ENCODE results near the gene IGDCC3. TPM values are rescaled to one million over a fixed set of nuclear protein-coding genes. Genes with fewer than 3 reads are reported as not detected.

Gene IGDCC3
- total RNA-seq, 2 experiments from 2014 or later, result not detected

DNA sequence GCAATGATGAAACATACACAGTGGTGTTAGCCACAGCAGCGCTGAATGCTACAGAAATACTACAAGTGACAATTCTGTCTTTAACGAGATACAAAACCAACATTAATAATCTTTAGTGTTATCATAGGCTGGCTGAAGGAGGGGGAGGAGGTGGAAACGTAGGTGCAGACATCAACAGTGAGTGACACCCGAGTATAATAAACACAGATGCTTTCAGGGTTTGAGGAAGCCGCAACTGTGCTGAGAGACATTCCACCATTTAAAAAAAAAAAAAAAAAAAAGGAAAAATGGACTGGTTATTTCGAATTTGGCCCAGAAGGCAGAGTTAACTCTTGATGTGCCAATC is 4.3 kb upstream of the IGDCC3 start:
- ChIA-PET CTCF (interaction anchor here (0.5 to 1.7 kb wide), 6 partner anchors 13 to 1516 kb away, joined by 3 to 6 read pairs (median 4); no protein-coding TSS in a partner anchor), POLR2A (no interaction called here)
- Mint-ChIP-seq H3K4me1 (peaks cover 14% of the 10 kb centered on the region), H3K27ac (no peak overlapping the region), H3K36me3 (ENCODE audit: low read depth) (no peaks in the 10 kb centered on the region), H3K27me3 (peaks cover 46% of the 10 kb centered on the region), H3K4me3 (no peak overlapping the region), H3K9me3 (no peaks in the 10 kb centered on the region)
- no peak for DNase-seq

DNA sequence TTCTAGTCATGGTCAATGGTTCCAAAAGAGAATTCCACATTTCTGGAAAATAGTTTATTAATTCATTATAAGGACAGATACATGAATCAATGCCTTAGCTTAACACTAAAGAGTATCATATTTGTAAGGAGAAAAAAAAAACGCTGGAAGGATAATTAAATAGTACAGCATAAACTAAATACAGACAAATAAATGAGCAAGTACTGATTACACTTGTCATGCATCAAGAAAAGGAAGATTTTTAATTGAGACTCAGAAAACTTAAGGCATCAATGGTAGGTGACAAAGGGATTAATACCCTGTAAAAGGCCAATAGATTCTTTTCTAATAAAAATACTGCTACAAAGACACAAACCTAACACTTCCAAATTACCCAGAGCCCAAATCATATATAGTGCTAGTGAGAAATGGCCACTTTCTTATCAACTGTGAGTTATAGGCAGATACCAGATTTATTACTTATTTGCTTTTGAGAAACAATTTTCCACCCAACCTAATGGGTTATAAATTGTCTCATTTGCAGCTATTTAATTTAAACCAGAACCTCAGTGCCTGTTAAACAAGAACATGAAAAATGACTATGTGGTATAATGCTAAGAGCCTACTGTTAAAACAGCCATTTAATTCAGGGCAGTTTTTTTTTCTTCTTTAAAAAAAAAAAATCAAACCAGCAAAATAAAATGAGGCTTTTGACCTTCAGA is 3.8 kb upstream of the IGDCC3 start:
- H3K4me1 Mint-ChIP-seq, result peaks cover 19% of the 10 kb centered on the region
- H3K36me3 Mint-ChIP-seq (ENCODE audit: low read depth), result no peaks in the 10 kb centered on the region
- ChIA-PET CTCF (interaction anchor here (1.3 to 1.7 kb wide), 2 partner anchors 61 to 62 kb away, joined by 3 to 6 read pairs; no protein-coding TSS in a partner anchor), POLR2A (no interaction called here)
- H3K9me3 Mint-ChIP-seq, result no peaks in the 10 kb centered on the region
- H3K27me3 Mint-ChIP-seq, result peaks cover 51% of the 10 kb centered on the region
- no peak overlapping the region for H3K27ac Mint-ChIP-seq
- H3K4me3 Mint-ChIP-seq, result no peak overlapping the region
- DNase-seq, result no peak

DNA sequence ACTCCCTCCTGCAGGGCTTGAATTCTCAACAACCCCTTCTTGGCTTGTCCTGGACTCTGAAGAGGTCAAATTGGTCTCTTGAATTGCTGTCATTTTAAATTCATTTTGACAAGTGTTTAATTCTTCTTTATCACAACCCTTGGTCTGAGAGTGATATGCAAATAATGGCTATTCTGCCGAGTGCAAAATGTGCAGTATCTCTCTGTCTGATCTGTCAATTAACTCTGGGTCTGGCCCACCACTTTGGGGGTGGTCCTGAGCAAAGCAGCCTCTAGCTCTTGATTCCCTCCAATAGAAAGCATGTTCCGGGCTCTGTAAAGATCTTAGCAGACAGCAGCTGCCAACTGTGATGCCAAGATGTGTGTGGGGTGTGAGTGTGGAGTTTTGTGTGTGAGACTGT is 2.2 kb upstream of the IGDCC3 start:
- peaks cover 19% of the 10 kb centered on the region for H3K4me1 Mint-ChIP-seq
- CTCF ChIA-PET, result interaction anchor here (1.7 kb wide), 1 partner anchor 20 kb away, joined by 10 read pairs; no protein-coding TSS in a partner anchor

DNA sequence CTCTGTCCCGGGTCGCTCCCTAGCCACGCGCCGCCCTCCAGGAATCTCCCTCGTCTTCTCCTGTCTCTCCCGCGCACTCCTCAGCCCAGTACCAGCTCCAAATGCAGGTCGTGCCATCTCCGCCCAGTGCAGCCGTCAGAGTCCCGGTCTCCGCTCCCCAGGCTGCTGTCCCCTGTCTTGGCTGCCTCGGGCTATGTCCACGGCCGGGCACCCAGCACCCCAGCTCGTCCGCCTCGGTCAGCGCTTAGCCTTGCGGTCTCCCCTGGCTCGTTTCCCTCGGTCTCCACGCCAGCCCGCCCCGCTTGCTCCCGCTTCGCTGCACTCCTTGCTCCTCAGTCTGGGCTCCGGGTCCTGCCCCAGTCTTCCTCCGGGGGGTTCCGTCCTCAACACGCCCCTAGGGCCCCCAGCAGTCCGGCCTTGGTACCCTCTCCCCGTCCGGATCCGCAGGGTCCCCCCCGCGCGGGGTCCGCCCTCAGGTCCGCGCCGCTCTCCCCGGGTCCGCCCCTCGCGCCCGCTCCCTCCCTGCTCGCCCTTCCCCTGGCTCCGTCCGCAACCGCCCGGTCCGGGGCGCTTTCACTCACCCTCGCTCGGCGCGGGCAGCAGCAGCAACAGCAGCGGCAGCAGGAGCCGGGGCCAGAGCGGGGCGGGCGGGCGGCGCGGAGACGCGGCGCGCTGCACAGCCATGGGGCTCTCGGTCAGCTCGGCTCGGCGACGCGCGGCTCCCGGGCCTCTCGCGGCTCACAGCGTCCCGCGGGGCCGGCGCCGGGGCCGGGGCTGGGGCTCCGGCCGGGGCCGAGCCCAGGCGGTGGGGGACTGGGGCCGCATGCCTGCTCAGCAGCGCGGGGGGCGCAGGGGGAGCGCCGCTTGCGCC is 462 bp downstream of the IGDCC3 start:
- Mint-ChIP-seq H3K4me1 (peaks cover 15% of the 10 kb centered on the region), H3K4me3 (peak overlapping the region; percentile 8), H3K27ac (no peak overlapping the region), H3K27me3 (peaks cover 72% of the 10 kb centered on the region), H3K9me3 (no peaks in the 10 kb centered on the region), H3K36me3 (ENCODE audit: low read depth) (no peaks in the 10 kb centered on the region)
- ChIA-PET POLR2A (interaction anchor here (1.2 to 3.3 kb wide), 2 partner anchors 39 to 72 kb away, joined by 3 to 15 read pairs; partner anchors contain the start of gene RNU5B-1), CTCF (no interaction called here)
- DNase-seq, result no peak

More for the DNA sequence above, 2.2 kb upstream of the IGDCC3 start:
- POLR2A ChIA-PET, result no interaction called here
- Mint-ChIP-seq H3K4me3 (no peak overlapping the region), H3K27me3 (peaks cover 66% of the 10 kb centered on the region), H3K27ac (no peak overlapping the region), H3K36me3 (ENCODE audit: low read depth) (no peaks in the 10 kb centered on the region), H3K9me3 (no peaks in the 10 kb centered on the region)
- DNase-seq, result no peak

DNA sequence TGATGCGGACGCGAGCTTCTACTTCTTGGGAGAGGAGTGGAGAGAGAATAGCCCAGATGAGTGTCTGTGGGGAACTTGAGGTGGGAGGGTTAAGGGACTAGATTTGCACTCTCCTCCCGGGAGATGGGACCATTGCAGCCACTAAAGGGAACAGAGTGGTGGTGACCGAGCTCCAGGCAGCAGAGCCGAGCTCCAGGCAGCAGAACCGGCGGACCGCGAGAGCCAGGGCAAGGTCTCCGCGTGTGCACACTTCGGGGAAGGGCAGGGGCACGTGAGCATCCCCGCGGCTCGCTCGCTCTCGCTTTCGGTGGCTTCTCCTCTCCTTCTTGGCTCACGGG is 1.1 kb downstream of the IGDCC3 start:
- Mint-ChIP-seq H3K4me1 (peaks cover 15% of the 10 kb centered on the region), H3K27me3 (peaks cover 68% of the 10 kb centered on the region), H3K36me3 (ENCODE audit: low read depth) (no peaks in the 10 kb centered on the region), H3K27ac (no peak overlapping the region), H3K4me3 (no peak overlapping the region), H3K9me3 (no peaks in the 10 kb centered on the region)
- ChIA-PET CTCF (interaction anchor here (1.0 kb wide), 1 partner anchor 51 kb away, joined by 3 read pairs; no protein-coding TSS in a partner anchor), POLR2A (interaction anchor here (1.2 to 3.3 kb wide), 2 partner anchors 38 to 72 kb away, joined by 3 to 15 read pairs; partner anchors contain the start of gene RNU5B-1)
- no peak for DNase-seq

DNA sequence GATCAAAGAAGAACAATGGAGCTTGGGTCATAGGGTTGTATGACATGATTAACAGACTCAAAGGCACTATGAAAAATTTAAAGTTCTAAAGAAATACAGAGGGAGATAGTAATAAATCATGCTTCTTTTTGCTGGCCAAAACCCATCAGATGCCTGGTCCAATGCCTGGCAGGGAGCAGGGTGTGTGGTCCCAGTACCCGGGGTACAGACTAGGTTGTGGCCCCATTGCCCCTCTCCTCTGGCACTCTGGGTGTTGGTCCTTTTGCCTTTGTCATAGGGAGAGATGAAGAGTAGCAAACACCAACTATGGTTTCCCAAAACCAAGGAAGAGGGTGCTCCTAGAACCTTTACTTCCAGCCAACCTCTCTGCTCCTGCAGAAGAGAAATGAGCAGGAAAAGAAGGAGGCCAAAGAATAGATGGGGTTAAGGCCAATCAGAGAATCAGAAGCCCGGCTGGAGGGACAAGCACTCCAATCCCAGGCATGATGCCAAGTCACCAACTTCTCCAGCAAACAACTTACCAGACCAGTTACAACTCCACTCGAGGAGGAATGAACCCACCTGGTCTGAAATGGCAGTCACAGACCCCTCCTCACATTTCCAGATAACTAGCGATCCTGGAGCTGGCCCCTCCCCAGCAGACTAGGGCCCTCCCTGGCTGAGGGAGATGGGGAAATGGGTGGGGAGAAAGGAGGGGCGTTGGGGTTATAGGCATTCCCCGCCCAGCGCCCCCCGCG is 1.8 kb downstream of the IGDCC3 start:
- H3K36me3 Mint-ChIP-seq (ENCODE audit: low read depth), result no peaks in the 10 kb centered on the region
- no peak overlapping the region for H3K27ac Mint-ChIP-seq
- CTCF ChIA-PET, result interaction anchor here (1.0 kb wide), 2 partner anchors 9 to 50 kb away, joined by 3 to 4 read pairs; no protein-coding TSS in a partner anchor
- H3K4me3 Mint-ChIP-seq, result no peak overlapping the region
- peaks cover 62% of the 10 kb centered on the region for H3K27me3 Mint-ChIP-seq
- POLR2A ChIA-PET, result interaction anchor here (3.3 kb wide), 1 partner anchor 71 kb away, joined by 15 read pairs; the partner anchor contains the start of gene RNU5B-1
- H3K9me3 Mint-ChIP-seq, result no peaks in the 10 kb centered on the region
- no peak for DNase-seq
- H3K4me1 Mint-ChIP-seq, result peaks cover 15% of the 10 kb centered on the region

DNA sequence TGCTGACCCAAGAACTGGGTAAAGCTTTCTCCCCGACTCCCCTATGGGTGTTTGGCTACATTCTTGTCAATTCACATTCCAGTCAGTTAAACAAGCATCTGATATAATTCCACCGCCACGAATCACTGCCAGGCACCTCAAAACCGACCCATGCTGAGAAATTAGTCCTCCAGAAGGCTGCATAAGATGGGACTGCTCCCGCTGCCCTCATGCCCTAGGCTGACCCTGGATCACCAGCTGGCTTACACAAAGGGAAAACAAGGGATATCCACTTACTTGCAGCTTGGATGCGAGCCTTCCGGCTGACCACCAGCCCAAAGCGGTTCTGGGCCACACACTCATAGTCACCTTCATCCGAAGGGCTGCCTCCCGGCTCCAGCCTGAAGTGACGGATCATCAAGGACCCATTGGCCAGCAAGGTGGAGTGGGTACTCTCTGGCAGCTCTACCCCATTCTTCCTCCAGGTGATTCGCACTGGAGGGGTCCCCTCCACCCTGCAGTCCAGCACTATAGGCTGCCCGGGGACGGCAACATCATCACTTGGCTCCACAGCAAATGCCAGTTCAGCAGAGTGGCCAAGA is 2.9 kb downstream of the IGDCC3 start:
- H3K36me3 Mint-ChIP-seq (ENCODE audit: low read depth), result no peaks in the 10 kb centered on the region
- H3K9me3 Mint-ChIP-seq, result no peaks in the 10 kb centered on the region
- no peak overlapping the region for H3K4me3 Mint-ChIP-seq
- CTCF ChIA-PET, result interaction anchor here (1.0 to 1.8 kb wide), 3 partner anchors 9 to 11 kb away, joined by 4 to 6 read pairs (median 5); no protein-coding TSS in a partner anchor
- H3K27ac Mint-ChIP-seq, result no peak overlapping the region
- DNase-seq, result no peak
- peaks cover 15% of the 10 kb centered on the region for H3K4me1 Mint-ChIP-seq
- POLR2A ChIA-PET, result no interaction called here
- H3K27me3 Mint-ChIP-seq, result peaks cover 55% of the 10 kb centered on the region

DNA sequence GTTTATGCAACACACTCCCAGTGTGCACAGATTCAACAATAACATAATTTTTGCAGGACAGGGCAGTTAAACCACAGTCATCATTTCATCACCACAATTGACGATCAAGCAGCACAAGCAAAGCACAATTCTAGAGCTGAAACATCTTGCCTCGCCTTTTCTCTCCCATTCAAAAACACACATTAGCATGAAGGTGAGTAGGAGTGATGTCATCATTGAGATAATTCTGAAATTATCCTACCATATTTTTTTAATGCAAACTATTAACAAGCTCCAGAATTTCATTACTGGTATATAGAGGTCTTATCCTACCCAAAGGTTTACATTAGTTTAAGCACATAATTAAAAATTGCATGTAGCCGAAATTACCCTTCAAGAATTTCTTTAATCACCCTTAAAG is 3.5 kb downstream of the IGDCC3 start:
- Mint-ChIP-seq H3K27ac (no peak overlapping the region), H3K4me3 (no peak overlapping the region), H3K4me1 (peaks cover 15% of the 10 kb centered on the region), H3K36me3 (ENCODE audit: low read depth) (no peaks in the 10 kb centered on the region), H3K9me3 (no peaks in the 10 kb centered on the region), H3K27me3 (peaks cover 50% of the 10 kb centered on the region)
- CTCF ChIA-PET, result interaction anchor here (1.3 to 1.8 kb wide), 2 partner anchors 9 to 11 kb away, joined by 5 to 6 read pairs; no protein-coding TSS in a partner anchor
- POLR2A ChIA-PET, result no interaction called here
- DNase-seq, result no peak

DNA sequence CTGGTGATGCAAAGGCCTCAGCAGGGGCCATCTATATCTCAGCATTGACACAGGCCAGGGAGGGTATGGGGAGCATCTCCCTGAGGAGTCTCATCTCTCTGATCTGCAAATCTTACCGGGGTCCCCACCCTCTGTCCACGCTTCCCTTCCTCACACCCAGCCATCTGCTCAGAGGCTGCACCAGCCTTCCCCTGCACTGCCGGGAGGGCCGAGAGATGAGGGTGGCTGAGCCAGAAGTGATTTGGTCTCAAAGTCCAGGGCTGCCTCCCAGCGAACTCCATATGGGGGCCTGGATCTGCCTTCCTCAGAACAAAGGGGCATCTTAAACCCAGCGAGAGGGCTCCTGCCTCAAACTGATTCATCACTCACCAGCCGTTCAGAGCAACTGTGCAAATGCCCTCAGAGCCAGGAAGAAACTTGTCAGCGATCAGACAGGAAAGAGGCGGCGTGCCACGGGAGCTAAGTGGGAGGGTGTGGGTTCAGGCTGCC is 4.6 kb downstream of the IGDCC3 start:
- Mint-ChIP-seq H3K9me3 (no peaks in the 10 kb centered on the region), H3K27me3 (peaks cover 40% of the 10 kb centered on the region), H3K36me3 (ENCODE audit: low read depth) (no peaks in the 10 kb centered on the region), H3K4me1 (peaks cover 11% of the 10 kb centered on the region), H3K27ac (no peak overlapping the region), H3K4me3 (no peak overlapping the region)
- ChIA-PET POLR2A (interaction anchor here (1.1 kb wide), 1 partner anchor 12 kb away, joined by 3 read pairs; no protein-coding TSS in a partner anchor), CTCF (interaction anchor here (0.7 to 1.8 kb wide), 3 partner anchors 11 to 53 kb away, joined by 3 to 5 read pairs (median 5); no protein-coding TSS in a partner anchor)
- no peak for DNase-seq

DNA sequence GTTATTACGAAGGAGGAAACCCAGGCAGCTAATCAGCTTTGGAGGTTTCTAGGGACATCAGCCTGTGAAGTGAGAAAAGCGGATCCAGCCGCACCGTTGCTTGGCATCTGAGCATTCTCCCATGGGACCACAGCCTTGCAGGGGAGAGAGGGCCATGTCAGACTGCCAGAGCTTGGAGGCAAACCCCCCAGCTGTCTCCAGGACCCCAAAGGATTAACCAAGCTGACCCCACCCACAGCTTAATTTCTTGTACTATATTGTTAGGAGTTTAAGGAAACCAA is 5.1 kb downstream of the IGDCC3 start:
- H3K27me3 Mint-ChIP-seq, result peaks cover 40% of the 10 kb centered on the region
- no peak overlapping the region for H3K27ac Mint-ChIP-seq
- no peaks in the 10 kb centered on the region for H3K9me3 Mint-ChIP-seq
- ChIA-PET CTCF (interaction anchor here (0.7 to 1.4 kb wide), 2 partner anchors 13 to 53 kb away, joined by 3 to 5 read pairs; no protein-coding TSS in a partner anchor), POLR2A (interaction anchor here (1.1 kb wide), 1 partner anchor 12 kb away, joined by 3 read pairs; no protein-coding TSS in a partner anchor)
- H3K36me3 Mint-ChIP-seq (ENCODE audit: low read depth), result no peaks in the 10 kb centered on the region
- no peak overlapping the region for H3K4me3 Mint-ChIP-seq
- peaks cover 11% of the 10 kb centered on the region for H3K4me1 Mint-ChIP-seq
- no peak for DNase-seq

DNA sequence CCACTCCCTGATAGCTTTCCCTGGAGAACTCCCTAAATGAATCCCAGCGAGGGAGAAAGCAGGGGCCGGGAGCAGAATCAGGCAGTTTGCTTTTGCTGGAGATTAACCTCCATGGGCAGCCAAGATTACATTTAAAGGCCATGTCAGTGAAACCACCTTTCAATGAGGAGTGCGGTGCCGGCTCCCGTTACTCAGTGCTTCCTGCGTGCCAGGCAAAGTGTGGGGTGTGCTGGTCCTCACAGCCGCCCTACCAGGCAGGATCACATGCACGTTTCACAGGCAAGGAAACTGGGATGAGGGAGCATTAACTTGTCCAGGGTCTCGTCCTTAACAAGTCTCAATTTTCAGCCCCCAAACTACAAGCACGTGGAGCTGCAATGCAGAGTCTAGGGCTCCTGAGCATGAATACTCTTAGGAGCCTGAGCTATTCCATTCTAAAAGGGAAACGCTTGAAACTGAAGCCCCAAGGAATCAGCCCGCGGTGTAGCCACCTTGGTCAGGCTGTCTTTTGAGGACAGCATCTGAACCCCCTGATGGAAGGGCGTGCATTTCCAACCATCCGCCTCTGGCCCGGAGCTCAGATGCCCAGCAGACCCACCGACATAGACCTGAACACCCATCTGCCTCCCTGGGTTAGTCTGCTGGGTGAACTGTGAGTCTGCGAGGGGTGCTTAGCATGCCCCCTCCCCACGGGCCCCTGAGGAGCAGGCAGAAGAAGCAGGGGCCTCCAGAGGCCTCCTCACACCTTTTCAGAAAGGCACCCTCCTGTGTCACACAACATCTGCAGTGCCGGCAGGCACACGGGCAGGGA is 5.6 kb downstream of the IGDCC3 start:
- H3K36me3 Mint-ChIP-seq (ENCODE audit: low read depth), result no peaks in the 10 kb centered on the region
- POLR2A ChIA-PET, result interaction anchor here (1.1 kb wide), 1 partner anchor 13 kb away, joined by 3 read pairs; no protein-coding TSS in a partner anchor
- H3K9me3 Mint-ChIP-seq, result no peaks in the 10 kb centered on the region
- CTCF ChIA-PET, result interaction anchor here (0.7 to 1.4 kb wide), 2 partner anchors 13 to 52 kb away, joined by 3 to 5 read pairs; no protein-coding TSS in a partner anchor
- peaks cover 10% of the 10 kb centered on the region for H3K4me1 Mint-ChIP-seq
- H3K4me3 Mint-ChIP-seq, result no peak overlapping the region
- H3K27ac Mint-ChIP-seq, result no peak overlapping the region
- DNase-seq, result no peak
- peaks cover 39% of the 10 kb centered on the region for H3K27me3 Mint-ChIP-seq
